Measurements from ENCODE around the gene PRDM16. TPM values are rescaled to one million over a fixed set of nuclear protein-coding genes. Genes with fewer than 3 reads are reported as not detected.

Gene PRDM16
- total and polyA plus RNA-seq, 2 experiments from 2014 or later: 0.14 to 0.16 TPM

GRCh38 chr1:3082571-3083516, 13.8 kb downstream of the PRDM16 start (continued):
- TF ChIP-seq, protein P1, sequence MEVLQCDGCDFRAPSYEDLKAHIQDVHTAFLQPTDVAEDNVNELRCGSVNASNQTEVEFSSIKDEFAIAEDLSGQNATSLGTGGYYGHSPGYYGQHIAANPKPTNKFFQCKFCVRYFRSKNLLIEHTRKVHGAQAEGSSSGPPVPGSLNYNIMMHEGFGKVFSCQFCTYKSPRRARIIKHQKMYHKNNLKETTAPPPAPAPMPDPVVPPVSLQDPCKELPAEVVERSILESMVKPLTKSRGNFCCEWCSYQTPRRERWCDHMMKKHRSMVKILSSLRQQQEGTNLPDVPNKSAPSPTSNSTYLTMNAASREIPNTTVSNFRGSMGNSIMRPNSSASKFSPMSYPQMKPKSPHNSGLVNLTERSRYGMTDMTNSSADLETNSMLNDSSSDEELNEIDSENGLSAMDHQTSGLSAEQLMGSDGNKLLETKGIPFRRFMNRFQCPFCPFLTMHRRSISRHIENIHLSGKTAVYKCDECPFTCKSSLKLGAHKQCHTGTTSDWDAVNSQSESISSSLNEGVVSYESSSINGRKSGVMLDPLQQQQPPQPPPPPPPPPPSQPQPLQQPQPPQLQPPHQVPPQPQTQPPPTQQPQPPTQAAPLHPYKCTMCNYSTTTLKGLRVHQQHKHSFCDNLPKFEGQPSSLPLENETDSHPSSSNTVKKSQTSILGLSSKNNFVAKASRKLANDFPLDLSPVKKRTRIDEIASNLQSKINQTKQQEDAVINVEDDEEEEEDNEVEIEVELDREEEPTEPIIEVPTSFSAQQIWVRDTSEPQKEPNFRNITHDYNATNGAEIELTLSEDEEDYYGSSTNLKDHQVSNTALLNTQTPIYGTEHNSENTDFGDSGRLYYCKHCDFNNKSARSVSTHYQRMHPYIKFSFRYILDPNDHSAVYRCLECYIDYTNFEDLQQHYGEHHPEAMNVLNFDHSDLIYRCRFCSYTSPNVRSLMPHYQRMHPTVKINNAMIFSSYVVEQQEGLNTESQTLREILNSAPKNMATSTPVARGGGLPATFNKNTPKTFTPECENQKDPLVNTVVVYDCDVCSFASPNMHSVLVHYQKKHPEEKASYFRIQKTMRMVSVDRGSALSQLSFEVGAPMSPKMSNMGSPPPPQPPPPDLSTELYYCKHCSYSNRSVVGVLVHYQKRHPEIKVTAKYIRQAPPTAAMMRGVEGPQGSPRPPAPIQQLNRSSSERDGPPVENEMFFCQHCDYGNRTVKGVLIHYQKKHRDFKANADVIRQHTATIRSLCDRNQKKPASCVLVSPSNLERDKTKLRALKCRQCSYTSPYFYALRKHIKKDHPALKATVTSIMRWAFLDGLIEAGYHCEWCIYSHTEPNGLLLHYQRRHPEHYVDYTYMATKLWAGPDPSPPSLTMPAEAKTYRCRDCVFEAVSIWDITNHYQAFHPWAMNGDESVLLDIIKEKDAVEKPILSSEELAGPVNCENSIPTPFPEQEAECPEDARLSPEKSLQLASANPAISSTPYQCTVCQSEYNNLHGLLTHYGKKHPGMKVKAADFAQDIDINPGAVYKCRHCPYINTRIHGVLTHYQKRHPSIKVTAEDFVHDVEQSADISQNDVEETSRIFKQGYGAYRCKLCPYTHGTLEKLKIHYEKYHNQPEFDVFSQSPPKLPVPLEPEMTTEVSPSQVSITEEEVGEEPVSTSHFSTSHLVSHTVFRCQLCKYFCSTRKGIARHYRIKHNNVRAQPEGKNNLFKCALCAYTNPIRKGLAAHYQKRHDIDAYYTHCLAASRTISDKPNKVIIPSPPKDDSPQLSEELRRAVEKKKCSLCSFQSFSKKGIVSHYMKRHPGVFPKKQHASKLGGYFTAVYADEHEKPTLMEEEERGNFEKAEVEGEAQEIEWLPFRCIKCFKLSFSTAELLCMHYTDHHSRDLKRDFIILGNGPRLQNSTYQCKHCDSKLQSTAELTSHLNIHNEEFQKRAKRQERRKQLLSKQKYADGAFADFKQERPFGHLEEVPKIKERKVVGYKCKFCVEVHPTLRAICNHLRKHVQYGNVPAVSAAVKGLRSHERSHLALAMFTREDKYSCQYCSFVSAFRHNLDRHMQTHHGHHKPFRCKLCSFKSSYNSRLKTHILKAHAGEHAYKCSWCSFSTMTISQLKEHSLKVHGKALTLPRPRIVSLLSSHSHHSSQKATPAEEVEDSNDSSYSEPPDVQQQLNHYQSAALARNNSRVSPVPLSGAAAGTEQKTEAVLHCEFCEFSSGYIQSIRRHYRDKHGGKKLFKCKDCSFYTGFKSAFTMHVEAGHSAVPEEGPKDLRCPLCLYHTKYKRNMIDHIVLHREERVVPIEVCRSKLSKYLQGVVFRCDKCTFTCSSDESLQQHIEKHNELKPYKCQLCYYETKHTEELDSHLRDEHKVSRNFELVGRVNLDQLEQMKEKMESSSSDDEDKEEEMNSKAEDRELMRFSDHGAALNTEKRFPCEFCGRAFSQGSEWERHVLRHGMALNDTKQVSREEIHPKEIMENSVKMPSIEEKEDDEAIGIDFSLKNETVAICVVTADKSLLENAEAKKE (CRISPR knock-in tag; IDR thresholded peaks at IDR 0.05): no peak
- TF ChIP-seq EZH2phosphoT487 (IDR thresholded peaks at IDR 0.05; ENCODE audit: unreplicated experiment): no peak
- TF ChIP-seq NANOG (IDR thresholded peaks at IDR 0.05; ENCODE audit: borderline replicate concordance): no peak
- no peak for TF ChIP-seq EZH2 (IDR thresholded peaks at IDR 0.05; ENCODE audit: low read depth, unreplicated experiment)
- TF ChIP-seq POLR2AphosphoS5 (IDR thresholded peaks at IDR 0.05; ENCODE audit: low read depth): no peak

DNA sequence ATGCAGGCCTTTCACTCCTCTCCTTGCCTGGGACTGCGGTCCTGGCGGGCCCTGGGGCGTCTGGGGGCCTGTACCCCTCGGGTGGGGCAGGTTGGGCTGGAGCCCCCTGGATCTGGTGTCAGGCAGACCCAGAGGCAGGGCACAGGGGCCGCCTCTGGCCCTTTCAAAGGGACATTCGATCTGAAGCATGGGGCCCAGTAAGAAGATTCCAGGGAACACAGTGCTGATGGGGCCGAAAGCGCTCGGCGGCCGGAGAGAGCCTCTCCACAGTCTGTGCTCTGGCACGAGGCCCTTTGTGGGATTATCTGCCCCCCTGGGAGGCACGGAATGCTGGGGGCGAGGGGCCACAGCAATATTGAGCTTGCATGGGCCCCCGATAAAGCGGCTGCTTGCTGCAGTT, 15.2 kb downstream of the PRDM16 start:
- ATAC-seq: peak; percentile 58
- peaks cover 3% of the 10 kb centered on the region for H3K27me3 Mint-ChIP-seq (ENCODE audit: insufficient read depth, low read depth, poor library complexity)
- TF ChIP-seq JUNB (IDR thresholded peaks at IDR 0.05; ENCODE audit: unreplicated experiment) (no peak), ZNF331 (CRISPR knock-in tag; IDR thresholded peaks at IDR 0.05; ENCODE audit: low read depth) (no peak), EZH2phosphoT487 (IDR thresholded peaks at IDR 0.05; ENCODE audit: unreplicated experiment) (no peak), POLR2AphosphoS5 (IDR thresholded peaks at IDR 0.05; ENCODE audit: low read depth) (no peak), NANOG (IDR thresholded peaks at IDR 0.05; ENCODE audit: borderline replicate concordance) (no peak), CREB1 (CRISPR knock-in tag; IDR thresholded peaks at IDR 0.05; ENCODE audit: low read depth) (no peak), REST (IDR thresholded peaks at IDR 0.05; ENCODE audit: unreplicated experiment) (no peak), EZH2 (IDR thresholded peaks at IDR 0.05; ENCODE audit: low read depth, unreplicated experiment) (no peak), STAT1 (IDR thresholded peaks at IDR 0.05; ENCODE audit: unreplicated experiment) (no peak), ZNF114 (CRISPR knock-in tag; IDR thresholded peaks at IDR 0.05) (no peak)
- TF ChIP-seq, protein P2, sequence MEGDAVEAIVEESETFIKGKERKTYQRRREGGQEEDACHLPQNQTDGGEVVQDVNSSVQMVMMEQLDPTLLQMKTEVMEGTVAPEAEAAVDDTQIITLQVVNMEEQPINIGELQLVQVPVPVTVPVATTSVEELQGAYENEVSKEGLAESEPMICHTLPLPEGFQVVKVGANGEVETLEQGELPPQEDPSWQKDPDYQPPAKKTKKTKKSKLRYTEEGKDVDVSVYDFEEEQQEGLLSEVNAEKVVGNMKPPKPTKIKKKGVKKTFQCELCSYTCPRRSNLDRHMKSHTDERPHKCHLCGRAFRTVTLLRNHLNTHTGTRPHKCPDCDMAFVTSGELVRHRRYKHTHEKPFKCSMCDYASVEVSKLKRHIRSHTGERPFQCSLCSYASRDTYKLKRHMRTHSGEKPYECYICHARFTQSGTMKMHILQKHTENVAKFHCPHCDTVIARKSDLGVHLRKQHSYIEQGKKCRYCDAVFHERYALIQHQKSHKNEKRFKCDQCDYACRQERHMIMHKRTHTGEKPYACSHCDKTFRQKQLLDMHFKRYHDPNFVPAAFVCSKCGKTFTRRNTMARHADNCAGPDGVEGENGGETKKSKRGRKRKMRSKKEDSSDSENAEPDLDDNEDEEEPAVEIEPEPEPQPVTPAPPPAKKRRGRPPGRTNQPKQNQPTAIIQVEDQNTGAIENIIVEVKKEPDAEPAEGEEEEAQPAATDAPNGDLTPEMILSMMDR (conservative IDR thresholded peaks at IDR 0.05; ENCODE audit: low read depth in 2 of 2): no peak

More for the DNA sequence above, 15.2 kb downstream of the PRDM16 start:
- Histone ChIP-seq H3F3A (replicated peaks; ENCODE audit: low read depth) (no peaks in the 10 kb centered on the region), H3K36me3 (ENCODE audit: insufficient read depth) (no peaks in the 10 kb centered on the region), H3K4me2 (no peak overlapping the region), H3K79me2 (replicated peaks; ENCODE audit: insufficient read depth) (no peaks in the 10 kb centered on the region), H3K27me3 (ENCODE audit: insufficient read depth) (no peaks in the 10 kb centered on the region), H3K27ac (ENCODE audit: low read depth) (no peak overlapping the region), H3K9me2 (ENCODE audit: insufficient read depth) (no peaks in the 10 kb centered on the region), H3K4me3 (no peak overlapping the region), H4K20me1 (replicated peaks; ENCODE audit: insufficient read depth) (no peaks in the 10 kb centered on the region), H2AFZ (no peak overlapping the region), H3K4me1 (ENCODE audit: insufficient read depth) (no peaks in the 10 kb centered on the region)
- Mint-ChIP-seq H3K4me1 (no peaks in the 10 kb centered on the region; the same call in 2 of the 3 replicates), H3K27ac (no peak overlapping the region), H3K4me3 (no peak overlapping the region), H3K9me3 (no peaks in the 10 kb centered on the region), H3K36me3 (ENCODE audit: low read depth) (no peaks in the 10 kb centered on the region)
- DNase-seq (ENCODE audit: low spot score): no peak

Measured in GM23338 (cell line).